GM12875 (cell line): ENCODE measurements around the gene A3GALT2.

Experiments used
- H3K4me3 ChIP-seq: one replicate; pipeline ENCODE4 v1.5.1; 2011; ENCODE audit warnings: low read depth, low read length, control low read depth
- CTCF ChIP-seq: IDR thresholded peaks from 2 replicates; pipeline ENCODE4 v1.5.1; 2011; ENCODE audit warnings: low read depth, mild to moderate bottlenecking, control low read depth, inconsistent platforms, low read length, moderate library complexity, borderline replicate concordance; ENCODE audit not compliant: insufficient read depth

A3GALT2 gene

GRCh38 chr1:33257772-33258712 is 62.9 kb downstream of the A3GALT2 start:
- no peak for TF ChIP-seq CTCF
- peak overlapping the region; percentile 67 for H3K4me3 ChIP-seq

- TF ChIP-seq CTCF = no peak
- H3K4me3 ChIP-seq = peak overlapping the region; percentile 67
Measured at GRCh38 chr1:33257207-33257771, 63.6 kb downstream of the A3GALT2 start.
